Uterus (tissue), 4 donors: ENCODE measurements around the gene CHRNA9. TPM values are rescaled to one million over a fixed set of nuclear protein-coding genes. Genes with fewer than 3 reads are reported as not detected.

ENCODE experiments used
- DNase-seq, 2 donors: peaks; one replicate each; pipeline ENCODE4 v3.0.0-alpha.2; 2019 to 2020
- H3K27ac ChIP-seq, 2 donors: fragments of 200-600 bp; sonication (generic); 1 replicate in 1 of 2; 2 replicates in 1 of 2; pipeline ENCODE4 v1.5.1; 2016 to 2018
- H3K27me3 ChIP-seq, 2 donors: fragments of 200-600 bp; sonication (generic); one replicate each; pipeline ENCODE4 v1.5.1; 2018 to 2019; ENCODE audit warnings: control low read depth in 1 of 2
- H3K36me3 ChIP-seq, 2 donors: fragments of 200-600 bp; sonication (generic); one replicate each; pipeline ENCODE4 v1.5.1; 2019; ENCODE audit warnings: control low read depth in 1 of 2
- H3K4me1 ChIP-seq, 2 donors: fragments of 200-600 bp; sonication (generic); one replicate each; pipeline ENCODE4 v1.5.1; 2018 to 2019; ENCODE audit warnings: control low read depth in 1 of 2
- H3K4me3 ChIP-seq, 2 donors: fragments of 200-600 bp; sonication (generic); 1 replicate in 1 of 2; 2 replicates in 1 of 2; pipeline ENCODE4 v1.5.1; 2018 to 2019; ENCODE audit warnings: mild to moderate bottlenecking in 1 of 2
- H3K9me3 ChIP-seq, 2 donors: fragments of 200-600 bp; sonication (generic); one replicate each; pipeline ENCODE4 v1.5.1; 2019; ENCODE audit warnings: control low read depth in 1 of 2
- CTCF ChIP-seq, 4 experiments: fragments of 200-600 bp in 2 of 4; fragments of 450-650 bp in 2 of 4; sonication (generic) in 2 of 4; IDR thresholded peaks; one replicate each; pipeline ENCODE4 v1.5.1; 2016 to 2019; ENCODE audit warnings: antibody characterized with exemption in 4 of 4, mild to moderate bottlenecking in 2 of 4, moderate library complexity in 1 of 4
- POLR2A ChIP-seq, 2 donors: fragments of 450-650 bp; IDR thresholded peaks; one replicate each; pipeline ENCODE4 v1.6.1; 2016; ENCODE audit warnings: antibody characterized with exemption in 2 of 2, mild to moderate bottlenecking in 1 of 2, moderate library complexity in 1 of 2
- intact Hi-C: fragments of 100-400 bp; cut with DNase I; formaldehyde crosslinking; loops from one replicate; pipeline ENCODE4 v1.15.1; 2023; ENCODE audit warnings: low total_unique reads
- total RNA-seq, 4 donors: library from RNA; depleted of rRNA in 3 of 4; stranded (reverse); fragments of >200 nt in 3 of 4; gene quantifications; one replicate each; pipeline versions ENCODE4 v1.1.0 to v1.2.4, GENCODE V29; 2014 to 2023
- donor health status: DM: yes; HTN: yes; CAD: no.

CHRNA9 gene
- total RNA-seq, 4 donors from 2014 or later, result not detected

DNA sequence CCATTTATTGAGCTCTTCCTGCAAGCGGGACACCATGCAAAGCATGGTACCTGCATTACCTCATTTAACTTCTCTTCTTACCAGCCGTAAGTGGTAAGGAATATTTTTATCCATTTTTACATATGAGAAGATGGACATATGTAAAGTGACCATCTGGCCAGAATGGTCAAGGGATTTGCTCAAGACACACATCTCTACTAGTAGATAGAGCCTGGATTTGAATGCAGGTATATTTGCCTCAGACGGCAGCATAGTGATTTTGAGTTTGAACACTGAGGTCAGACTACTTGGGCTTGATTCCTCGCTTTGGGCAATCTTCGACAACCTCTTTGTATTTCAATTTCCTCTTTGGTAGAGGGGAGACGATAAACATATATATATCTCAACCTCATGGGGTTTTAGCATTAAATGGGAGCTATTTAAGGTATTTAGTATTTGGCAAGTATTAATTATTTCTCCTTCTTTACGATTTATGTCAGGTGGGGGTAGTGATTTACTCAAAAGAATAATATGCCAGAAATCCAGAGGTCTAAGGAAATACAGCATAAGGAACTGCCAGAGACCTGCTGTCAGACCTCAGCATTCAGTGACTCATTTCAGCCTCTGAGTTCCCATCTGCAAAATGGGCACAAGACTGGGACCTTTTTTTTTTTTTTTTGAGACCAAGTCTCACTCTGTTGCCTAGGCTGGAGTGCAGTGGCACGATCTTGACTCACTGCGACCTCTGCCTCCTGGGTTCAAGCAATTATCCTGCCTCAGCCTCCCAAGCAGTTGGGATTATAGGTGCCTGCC, 34.6 kb upstream of the CHRNA9 start:
- Histone ChIP-seq H3K36me3 (no peaks in the 10 kb centered on the region), H3K4me1 (no peaks in the 10 kb centered on the region), H3K27ac (no peak overlapping the region), H3K9me3 (no peaks in the 10 kb centered on the region), H3K27me3 (no peaks in the 10 kb centered on the region), H3K4me3 (no peak overlapping the region)
- no peak for DNase-seq
- intact Hi-C loops, result loop anchor here (10.0 kb wide), 1 partner anchor 156 kb away; no protein-coding TSS in a partner anchor
- TF ChIP-seq POLR2A (IDR thresholded peaks at IDR 0.05) (no peak), CTCF (IDR thresholded peaks at IDR 0.05) (no peak)

DNA sequence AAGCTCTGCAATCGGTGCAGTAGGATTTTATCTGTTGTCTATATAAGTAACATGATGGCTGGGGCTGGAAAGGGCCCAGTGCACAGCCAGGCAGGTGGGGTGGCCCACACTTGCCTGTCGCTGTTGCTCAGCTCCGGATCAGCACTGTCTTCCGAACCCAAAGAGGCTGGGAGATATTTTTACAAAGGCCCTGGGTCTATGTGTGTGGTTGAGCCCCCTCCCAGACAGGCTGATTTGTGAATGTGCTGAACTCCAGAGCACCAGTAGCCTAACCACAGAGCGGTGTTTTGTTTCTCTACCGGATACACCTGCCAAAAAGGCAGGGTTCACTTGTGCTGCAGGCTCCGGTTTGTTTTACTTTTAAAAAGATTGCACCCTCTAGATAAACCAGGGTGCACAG, 33.5 kb upstream of the CHRNA9 start:
- H3K27ac ChIP-seq, result no peak overlapping the region
- intact Hi-C loops, result loop anchor here (10.0 kb wide), 1 partner anchor 157 kb away; no protein-coding TSS in a partner anchor

DNA sequence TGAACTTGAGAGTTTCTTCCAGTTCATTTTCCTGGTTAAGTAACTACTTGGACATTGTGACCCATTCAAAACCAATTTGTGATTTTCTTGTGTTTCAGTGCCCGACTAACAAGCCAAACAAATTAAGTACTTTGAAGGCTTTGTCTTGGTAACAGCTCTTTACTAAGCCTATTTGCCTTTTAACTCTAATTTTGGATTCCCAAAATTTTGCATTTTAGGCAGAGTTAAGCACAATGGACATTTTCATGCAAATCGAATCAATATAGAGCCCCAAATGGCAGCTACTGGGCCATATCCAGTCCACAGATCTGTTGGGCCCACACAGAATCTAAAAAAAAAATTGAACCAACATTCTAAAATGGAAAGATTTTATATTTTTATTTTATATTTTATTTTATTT, 31.4 kb upstream of the CHRNA9 start:
- Histone ChIP-seq H3K9me3 (no peaks in the 10 kb centered on the region), H3K27me3 (no peaks in the 10 kb centered on the region), H3K4me3 (no peak overlapping the region), H3K36me3 (no peaks in the 10 kb centered on the region), H3K4me1 (no peaks in the 10 kb centered on the region), H3K27ac (no peak overlapping the region)
- DNase-seq, result no peak
- intact Hi-C loops, result loop anchor here (10.0 kb wide), 1 partner anchor 159 kb away; no protein-coding TSS in a partner anchor
- TF ChIP-seq CTCF (IDR thresholded peaks at IDR 0.05), result no peak
- no peak for TF ChIP-seq POLR2A (IDR thresholded peaks at IDR 0.05)

More for the DNA sequence above, 33.5 kb upstream of the CHRNA9 start:
- Histone ChIP-seq H3K4me3 (no peak overlapping the region), H3K4me1 (no peaks in the 10 kb centered on the region), H3K9me3 (no peaks in the 10 kb centered on the region), H3K36me3 (no peaks in the 10 kb centered on the region), H3K27me3 (no peaks in the 10 kb centered on the region)
- TF ChIP-seq CTCF (IDR thresholded peaks at IDR 0.05) (no peak), POLR2A (IDR thresholded peaks at IDR 0.05) (no peak)
- no peak for DNase-seq

DNA sequence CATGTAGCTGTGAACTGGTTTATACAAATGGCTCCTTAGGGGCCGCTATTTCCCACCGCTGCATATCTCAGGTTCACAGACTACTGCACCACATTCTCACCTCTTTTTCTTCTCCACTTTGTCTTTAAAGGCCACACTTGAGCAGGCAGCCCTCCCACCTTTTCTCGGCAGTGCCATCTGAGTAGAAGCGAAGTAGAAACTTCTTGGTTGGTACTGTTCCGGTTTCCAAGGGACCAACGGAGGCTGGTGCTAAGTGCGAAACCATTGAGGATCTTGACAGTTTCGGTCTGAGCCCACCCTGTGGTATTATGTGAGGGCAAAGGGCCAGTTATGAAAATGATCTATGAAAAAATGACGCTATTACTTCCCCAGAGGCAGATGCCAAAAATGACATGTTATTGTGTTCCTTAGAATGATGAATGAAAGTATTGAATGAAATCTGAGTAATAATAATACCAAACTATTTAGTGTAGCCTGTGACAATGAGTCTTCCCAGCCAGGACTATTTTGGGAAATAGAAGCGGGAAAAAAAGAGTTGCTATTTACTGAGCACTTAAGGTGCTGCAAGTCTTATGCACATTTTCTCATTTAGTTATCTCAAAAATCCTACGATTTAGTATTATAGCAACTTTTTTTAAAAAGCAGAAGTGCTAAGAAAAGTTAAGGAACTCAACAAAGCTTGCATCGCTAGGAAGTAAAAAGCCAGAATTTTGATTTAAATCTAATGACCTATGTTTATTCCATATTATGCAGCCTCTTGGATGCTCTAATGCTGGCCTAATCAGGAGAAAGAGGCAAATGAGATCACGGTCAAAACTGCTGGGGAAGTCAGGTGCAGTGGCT, 29.6 kb upstream of the CHRNA9 start:
- TF ChIP-seq CTCF (IDR thresholded peaks at IDR 0.05), result no peak
- Histone ChIP-seq H3K4me1 (no peaks in the 10 kb centered on the region), H3K9me3 (no peaks in the 10 kb centered on the region), H3K4me3 (no peak overlapping the region), H3K36me3 (no peaks in the 10 kb centered on the region), H3K27me3 (no peaks in the 10 kb centered on the region), H3K27ac (no peak overlapping the region)
- no peak for DNase-seq
- intact Hi-C loops, result loop anchor here (10.0 kb wide), 1 partner anchor 161 kb away; no protein-coding TSS in a partner anchor

DNA sequence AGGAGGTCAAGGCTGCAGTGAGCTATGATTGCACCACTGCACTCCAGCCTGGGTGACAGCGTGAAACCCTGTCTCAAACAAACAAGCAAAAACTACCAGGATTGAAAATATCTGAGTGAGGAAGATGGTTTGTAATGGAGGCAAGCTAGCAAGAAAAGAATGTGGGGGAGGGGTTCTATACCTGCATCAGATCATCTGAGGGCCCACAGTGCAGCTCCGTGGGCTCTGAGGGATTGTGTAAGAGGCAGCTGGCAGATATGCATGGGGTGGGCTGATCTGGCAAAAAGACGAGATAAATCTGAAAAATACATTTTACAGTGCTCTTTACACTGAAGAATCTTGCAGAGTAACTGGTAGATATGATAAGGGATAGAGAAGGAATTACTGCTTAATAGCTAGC, 28.9 kb upstream of the CHRNA9 start:
- intact Hi-C loops, result loop anchor here (10.0 kb wide), 1 partner anchor 161 kb away; no protein-coding TSS in a partner anchor
- Histone ChIP-seq H3K9me3 (no peaks in the 10 kb centered on the region), H3K27me3 (no peaks in the 10 kb centered on the region), H3K27ac (no peak overlapping the region), H3K4me3 (no peak overlapping the region), H3K4me1 (no peaks in the 10 kb centered on the region), H3K36me3 (no peaks in the 10 kb centered on the region)
- DNase-seq, result no peak
- TF ChIP-seq POLR2A (IDR thresholded peaks at IDR 0.05), result no peak
- TF ChIP-seq CTCF (IDR thresholded peaks at IDR 0.05), result no peak
